Activated gamma-delta T cell (primary cell): ENCODE measurements around the gene FCHSD2.
"Not testable (repeated sequence)": the region's sequence is repeated elsewhere in the genome, so short reads cannot be mapped to it uniquely, and the experiment has no call there.

Experiments used
- DNase-seq: peaks from one replicate; lab custom pipeline; 2025; lab: John Stamatoyannopoulos, UW

FCHSD2 gene

DNA sequence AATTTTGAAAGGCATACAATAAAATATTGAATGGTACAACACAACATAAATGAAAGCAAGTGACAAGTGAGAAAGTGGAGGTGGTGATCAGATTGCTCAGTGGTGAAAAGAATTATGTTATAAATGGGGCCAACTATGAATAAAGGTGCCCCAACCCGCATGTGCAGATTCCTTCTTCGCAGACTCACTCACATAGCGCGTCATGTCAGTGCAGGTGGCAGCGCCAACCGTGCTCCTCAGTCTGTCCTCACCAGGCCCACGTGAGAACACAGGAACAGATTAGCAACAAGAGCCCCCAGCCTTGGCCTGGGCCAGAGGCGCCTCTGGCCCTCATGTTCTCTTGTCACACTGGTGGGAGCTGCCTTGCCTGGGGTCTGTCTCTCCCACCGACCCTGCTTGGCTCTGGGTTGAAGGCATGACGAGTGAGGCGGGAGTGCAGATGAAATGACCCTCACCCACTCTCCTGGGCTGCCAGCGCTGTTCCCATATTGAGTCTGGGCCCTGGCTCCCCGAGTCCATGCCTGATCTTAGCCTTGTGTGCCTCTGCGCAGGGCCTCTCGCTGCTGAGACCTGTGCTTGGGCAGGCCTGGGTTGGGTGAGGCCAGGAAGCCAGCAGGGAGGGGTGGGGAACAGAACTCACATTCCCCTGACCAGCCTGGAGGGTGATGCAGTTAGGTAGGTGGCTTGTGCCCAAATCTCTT lies 321.5 kb downstream of the FCHSD2 start:
- no peak for DNase-seq

DNA sequence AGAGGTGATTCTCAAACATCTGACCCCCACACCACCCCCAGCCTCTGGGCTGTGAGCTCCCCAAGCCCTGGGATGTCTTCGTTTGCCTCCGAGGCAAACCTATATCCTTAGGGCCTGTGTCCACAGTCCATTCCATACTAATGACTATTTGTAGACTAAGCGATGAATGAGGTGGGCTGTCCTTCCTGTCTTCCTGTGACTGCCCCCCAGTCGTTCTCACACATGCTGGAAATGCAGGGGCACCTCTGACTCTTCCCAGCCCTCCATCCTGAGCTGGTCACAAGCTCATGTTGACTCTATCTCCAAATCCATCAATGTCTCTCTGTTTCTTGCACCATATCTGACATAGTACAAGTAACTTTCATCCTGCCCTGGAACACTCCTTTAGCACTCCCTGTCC lies 323.1 kb downstream of the FCHSD2 start:
- DNase-seq: no peak

DNA sequence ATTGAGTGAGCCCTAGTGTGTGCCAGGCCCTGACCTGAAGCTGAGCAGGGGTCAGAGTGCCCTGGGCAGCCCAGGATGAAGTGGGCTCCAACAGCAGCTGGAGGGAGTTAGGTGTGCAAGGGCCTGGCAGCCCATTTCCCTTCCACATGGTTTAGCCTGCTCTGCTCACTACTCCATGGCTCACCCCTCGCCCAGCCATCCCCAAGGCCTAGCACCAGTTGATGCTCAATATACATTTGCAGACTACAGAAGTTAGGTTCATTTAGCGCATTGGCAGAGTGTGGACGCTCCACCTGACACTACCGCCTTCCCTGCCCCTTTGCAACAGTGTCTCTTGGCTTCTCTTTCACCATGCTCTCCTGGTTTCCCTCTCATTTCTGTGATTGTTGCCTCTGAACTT lies 324.2 kb downstream of the FCHSD2 start:
- no peak for DNase-seq

DNA sequence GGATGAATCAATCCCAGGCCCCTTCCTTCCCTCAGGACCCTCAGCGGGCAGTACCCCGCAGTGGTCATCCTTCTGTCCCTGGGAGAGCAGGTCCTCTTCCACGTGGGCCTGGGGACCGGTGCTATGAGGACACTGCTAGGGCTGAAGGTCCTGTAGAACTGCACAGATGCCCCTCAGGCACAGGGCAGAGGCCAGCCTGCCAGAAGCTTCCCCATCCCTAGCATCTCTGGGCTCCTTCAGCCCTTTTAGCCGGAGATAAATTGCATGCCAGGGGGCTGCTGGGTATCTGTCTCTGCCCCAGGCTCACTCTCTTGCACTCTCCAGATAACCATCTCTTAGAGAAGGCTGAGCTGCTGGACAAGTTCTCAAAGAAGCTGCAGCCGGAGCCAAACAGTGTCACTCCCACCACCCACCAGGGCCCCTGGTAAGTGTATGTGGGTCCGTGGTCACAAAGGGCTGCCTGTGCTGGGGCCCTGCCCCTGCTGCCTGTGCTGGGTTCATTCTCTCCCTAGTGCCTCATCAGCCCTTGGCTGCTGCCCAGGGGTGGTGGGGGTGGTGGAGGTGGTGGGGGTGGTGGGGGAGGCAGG lies 325.6 kb downstream of the FCHSD2 start:
- DNase-seq: no peak

DNA sequence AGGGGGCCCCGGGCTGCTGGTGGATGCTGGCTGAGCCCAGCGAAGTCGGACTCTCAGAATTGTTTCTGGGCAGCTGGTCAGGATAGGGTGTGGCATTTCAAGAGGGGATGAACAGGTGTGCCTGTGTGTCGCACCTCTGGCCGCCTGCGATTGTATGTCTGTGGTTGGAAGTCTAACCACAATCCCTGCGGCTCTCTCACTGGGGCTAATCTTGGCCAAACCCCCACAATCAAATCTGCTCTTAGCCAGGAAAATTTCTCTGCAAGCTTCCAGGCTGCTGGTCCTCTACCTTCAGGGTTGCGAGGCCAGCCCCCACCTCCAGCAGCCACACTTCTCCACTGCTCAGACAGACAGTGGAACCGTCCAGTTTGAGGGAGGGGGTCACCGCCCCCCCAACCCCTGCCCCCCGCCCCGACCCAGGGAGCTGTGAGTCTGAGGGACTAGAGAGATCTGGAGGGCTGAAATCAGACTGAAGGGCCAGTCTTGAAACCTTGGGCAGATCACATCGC lies 327.0 kb downstream of the FCHSD2 start:
- no peak for DNase-seq

DNA sequence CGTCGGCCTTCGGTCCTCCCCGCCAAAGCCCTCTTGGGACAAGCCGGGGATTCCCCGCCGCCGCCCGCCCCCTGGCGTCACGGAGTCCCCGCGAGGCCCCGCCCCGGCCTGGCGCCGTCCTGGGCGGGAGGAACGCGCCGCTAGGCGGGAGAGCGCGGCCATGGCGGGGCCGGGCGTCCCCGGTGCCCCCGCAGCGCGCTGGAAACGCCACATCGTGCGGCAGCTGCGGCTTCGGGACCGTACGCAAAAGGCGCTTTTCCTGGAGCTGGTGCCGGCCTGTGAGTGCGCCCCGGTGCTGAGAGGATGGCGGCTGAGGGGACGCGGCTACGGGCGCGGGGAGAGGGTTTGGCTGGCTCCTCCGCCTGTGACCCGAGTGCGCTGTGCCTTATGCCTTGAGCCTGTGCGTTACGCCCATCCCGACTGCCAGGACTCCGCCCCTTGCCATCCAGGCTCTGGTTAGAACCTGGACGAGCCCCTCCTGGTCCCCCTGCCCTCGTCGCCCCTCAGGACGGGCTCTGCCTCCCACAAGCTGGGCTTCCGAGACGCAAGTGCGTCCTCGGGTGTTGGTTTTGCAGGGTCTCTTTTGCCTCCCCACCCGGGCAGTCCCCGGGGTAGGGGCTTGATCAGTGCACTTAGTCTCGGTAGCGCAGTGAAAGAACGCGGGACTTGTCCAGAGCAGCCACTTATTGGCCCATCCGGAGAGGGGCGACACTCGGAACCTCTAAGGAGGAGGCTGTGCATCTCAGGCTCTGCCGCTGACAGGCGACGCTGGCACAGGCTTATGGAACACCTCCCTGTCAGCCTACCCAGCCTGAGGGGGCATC lies 327.6 kb downstream of the FCHSD2 start, which contains the start of gene ATG16L2:
ATG16L2 (plus strand) TSS at position 126 of the 824 bp plus-strand sequence; CDS start at position 161, 35 bp downstream.
- DNase-seq: peak; percentile 88

DNA sequence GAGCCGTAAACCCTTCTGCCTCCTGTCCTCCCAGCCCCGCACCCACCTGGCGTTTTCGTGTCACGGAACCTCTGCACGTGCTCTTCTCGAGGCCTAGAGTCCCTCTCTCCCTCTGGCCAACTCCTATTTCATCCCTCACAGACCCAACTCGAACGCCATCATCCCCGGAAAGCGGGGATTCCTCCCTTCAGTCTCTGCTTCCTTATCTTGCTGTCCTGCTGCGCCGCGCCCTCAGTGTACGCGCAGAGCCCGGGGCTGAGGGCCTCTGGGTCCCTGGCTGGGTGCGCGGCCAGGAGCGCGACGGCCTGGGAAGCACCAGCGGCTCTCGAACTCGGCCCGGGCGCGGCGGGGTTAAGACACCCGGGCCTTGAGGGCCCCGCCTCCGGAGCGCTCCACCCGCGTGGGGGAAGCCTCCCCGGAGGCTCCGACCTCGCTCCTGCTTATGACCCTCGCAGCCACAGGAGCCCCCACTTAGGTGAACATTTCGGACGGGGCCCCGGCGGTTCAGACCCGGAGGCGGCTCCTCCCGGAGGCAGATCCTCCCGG lies 328.3 kb downstream of the FCHSD2 start:
- peak; percentile 83 for DNase-seq

DNA sequence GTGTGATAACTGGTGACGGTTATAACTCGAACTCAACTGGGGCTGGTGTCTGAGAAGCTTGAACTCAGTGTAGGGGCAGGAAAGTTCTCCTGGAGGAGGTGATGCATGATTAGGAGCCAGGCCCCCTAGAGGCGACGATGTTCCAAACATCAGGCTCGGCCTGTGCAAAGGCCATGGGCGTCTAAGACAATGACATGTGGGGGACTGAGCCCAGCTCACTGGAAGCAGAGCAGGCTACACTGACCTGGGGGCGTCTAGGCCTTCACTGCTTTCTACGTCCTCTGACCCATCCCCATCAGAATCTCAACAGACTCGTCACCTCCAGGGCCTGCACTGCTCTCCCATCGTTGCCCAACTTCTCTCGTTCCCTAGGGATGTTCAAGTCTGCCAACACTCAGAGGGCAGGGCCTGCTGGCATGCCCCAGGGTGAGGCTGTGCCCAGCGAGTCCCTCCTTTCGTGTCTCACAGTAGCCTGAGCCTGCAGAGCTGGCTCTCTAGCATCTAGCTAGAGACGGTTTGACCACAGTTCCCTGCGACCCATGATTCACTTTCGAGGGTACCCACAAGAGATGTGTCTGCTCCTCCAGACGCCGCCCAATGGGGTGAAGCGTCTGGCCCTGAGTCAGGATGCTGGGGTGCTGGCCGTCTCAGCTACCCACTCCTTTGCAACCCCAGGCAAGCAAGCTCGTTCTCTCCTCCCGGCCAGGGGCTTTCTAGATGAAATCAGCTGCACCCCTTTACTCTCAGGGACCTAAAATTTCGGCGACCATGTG lies 329.0 kb downstream of the FCHSD2 start:
- peak; percentile 39 for DNase-seq

DNA sequence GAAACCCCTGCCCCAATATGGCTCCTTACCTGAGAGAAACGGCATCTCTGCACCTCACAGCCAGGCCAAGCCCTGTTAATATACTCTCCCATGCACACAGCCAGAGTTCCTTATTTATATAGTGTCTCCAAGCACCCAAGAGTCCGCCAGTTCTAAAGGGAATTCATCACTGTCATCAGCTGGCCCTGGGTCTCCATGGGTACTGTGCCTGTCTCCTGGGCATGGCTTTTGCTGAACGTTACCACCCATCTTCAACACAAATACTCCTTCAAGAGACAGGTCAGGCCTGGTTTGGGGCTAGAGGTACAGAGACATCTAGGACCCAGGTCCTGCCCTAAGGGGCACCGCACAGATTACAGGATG lies 329.5 kb downstream of the FCHSD2 start:
- DNase-seq: no peak

DNA sequence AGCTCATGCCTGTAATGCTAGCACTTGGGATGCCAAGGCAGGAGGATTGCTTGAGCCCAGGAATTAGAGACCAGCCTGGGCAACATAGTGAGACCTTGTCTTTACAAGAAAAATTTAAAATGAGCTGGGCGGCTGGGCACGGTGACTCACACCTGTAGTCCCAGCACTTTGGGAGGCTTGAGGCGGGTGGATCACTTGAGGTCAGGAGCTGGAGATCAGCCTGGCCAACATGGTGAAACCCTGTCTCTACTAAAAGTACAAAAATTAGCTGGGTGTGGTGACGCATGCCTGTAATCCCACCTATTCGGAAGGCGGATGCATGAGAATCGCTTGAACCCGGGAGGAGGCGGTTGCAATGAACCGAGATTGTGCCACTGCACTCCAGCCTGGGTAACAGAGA lies 330.4 kb downstream of the FCHSD2 start:
- DNase-seq: not testable (repeated sequence)

DNA sequence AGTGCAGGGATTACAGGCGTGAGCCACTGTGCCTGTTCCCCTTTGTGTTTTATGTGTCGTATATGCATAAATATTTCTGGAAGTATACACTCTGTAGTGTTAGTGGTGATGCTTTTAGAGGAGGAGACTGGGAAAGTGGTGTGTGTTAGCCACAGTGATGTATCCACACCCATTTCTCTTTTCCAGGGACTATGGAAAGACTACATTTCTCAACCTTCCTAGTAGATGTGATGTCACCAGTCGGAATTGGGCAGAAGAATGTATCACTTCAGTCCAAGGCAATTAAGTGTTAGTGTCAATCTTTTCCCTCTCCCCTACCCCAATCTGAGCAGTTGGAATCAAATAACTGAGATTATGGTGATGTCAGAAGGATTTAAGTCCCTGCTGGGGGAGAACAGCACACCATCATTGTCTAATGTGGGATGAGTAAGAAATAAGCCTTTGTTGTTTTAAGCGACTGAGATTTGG lies 333.8 kb downstream of the FCHSD2 start:
- no peak for DNase-seq

DNA sequence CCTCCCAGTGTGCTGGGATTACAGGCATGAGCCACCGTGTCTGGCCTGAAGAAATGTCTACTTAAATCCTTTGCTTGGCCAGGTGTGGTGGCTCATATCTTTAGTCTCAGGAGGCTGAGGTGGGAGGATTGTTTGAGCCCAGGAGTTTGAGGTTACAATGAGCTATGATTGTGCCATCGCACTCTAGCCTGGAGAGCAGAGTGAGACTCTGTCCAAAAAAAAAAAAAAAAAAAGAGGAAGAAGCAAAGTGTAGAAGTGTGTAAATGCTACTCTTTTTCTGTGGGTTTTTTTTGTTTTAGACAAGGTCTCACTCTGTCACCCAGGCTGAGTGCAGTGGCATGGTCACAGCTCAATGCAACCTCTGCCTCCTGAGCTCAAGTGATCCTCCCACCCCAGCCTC lies 334.3 kb downstream of the FCHSD2 start:
- DNase-seq: no peak

DNA sequence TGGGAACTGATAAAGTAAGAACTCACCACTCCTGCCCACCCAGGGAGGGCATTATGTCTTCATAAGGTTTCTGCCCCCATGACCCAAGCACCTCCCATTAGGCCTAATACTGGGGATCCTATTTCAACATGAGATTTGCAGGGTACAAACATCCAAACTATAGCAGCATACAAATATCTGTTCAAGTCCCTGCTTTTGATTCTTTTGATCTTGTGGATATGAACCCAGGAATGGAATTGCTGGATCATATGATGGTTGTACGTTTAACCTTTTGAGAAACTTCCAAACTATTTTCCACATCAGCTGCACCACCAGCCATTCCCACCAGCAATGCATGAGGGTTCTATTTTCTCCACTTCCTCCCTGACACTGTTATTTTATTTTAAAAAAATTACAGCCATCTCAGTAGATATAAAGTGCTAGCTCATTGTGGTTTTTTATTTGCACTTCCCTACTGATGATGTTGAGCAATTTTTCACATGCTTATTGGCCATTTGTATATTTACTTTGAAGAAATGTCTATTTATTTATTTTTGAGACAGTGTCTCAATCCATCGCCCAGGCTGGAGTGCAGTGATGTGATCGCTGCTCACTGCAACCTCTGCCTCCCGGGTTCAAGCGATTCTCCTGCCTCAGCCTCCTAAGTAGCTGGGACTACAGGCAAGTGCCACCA lies 335.0 kb downstream of the FCHSD2 start:
- DNase-seq: no peak

DNA sequence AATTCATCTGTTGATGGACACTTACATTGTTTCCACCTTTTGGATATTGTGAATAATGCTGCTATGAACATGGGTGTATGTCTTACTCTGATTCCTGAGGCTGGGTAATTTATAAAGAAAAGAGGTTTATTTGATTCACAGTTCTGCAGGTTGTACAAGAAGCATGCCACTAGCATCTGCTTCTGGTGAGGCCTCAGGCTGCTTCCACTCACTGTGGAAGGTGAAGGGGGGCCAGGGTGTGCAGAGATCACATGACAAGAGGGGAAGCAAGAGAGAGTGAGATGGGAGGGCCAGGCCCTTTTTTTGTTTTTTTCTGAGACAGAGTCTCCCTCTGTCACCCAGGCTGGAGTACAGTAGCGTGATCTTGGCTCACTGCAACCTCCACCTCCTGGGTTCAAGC lies 335.7 kb downstream of the FCHSD2 start:
- not testable (repeated sequence) for DNase-seq

DNA sequence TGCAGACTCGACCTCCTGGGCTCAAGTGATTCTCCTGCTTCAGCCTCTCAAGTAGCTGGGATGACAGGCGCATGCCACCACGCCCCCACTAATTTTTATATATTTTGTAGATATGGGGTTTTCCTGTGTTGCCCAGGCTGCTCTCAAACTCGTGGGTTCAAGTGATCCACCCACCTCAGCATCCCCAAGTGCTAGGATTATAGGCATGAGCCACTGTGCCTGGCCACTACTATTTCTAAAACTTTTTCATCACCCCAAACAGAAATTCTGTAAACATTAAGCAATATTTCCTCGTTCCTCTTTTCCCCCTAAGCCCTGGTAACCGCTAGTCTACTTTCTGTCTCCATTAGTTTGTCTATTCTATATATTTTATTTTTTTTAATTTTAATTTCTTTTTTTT lies 336.9 kb downstream of the FCHSD2 start:
- no peak for DNase-seq

DNA sequence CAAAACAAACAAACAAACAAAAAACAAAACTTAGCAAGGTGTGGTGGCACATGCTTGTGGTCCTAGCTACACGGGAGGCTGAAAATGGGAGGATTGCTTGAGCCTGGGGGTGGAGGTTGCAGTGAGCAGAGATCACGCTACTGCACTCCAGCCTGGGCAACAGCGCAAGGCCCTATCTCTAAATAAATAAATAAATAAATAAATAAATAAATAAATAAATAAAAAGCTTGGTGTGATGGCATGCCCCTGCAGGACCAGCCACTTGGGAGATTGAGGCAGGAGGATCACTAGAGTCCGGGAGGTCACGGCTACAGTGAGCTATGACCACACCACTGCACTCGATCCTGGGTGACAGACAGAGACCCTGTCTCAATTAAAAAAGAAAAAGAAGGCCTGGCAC lies 339.3 kb downstream of the FCHSD2 start:
- no peak for DNase-seq

DNA sequence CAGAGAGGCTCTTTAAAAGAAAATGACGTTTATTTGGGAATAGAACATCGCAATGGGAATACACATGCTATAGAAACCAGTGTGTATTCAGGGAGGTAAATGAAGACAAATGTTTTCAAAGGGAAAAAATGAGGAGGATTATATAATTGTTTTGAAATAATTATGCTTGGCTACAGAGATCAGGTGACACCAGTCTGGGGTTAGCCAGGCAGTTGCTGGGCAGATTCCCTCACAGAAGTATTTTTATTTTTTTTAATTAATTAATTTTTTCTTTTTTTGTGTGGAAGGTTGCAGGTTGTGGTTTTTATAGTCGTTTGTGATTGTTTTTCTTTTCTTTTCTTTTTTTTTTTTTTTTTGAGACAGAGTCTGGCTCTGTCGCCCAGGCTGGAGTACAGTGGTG lies 342.7 kb downstream of the FCHSD2 start:
- no peak for DNase-seq

DNA sequence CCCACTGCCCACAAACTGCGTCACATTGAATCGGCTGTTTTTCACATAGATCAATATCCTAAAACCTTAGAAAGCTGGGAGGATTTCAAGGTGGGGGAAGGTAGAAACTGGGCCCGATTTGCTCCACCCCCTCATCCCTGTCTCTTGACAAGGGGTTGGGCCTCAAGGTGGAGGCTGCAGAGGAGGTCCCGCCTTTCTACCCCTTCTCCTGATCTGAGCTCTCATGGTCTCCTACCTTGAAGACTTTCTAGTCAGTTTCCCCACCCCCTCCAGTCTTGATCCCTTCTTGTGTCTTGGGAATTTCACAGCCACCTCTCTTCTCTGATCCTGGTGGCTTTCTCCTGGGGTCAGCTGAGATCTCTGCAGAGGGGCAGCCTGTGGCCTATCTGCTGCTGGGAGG lies 343.8 kb downstream of the FCHSD2 start:
- no peak for DNase-seq

DNA sequence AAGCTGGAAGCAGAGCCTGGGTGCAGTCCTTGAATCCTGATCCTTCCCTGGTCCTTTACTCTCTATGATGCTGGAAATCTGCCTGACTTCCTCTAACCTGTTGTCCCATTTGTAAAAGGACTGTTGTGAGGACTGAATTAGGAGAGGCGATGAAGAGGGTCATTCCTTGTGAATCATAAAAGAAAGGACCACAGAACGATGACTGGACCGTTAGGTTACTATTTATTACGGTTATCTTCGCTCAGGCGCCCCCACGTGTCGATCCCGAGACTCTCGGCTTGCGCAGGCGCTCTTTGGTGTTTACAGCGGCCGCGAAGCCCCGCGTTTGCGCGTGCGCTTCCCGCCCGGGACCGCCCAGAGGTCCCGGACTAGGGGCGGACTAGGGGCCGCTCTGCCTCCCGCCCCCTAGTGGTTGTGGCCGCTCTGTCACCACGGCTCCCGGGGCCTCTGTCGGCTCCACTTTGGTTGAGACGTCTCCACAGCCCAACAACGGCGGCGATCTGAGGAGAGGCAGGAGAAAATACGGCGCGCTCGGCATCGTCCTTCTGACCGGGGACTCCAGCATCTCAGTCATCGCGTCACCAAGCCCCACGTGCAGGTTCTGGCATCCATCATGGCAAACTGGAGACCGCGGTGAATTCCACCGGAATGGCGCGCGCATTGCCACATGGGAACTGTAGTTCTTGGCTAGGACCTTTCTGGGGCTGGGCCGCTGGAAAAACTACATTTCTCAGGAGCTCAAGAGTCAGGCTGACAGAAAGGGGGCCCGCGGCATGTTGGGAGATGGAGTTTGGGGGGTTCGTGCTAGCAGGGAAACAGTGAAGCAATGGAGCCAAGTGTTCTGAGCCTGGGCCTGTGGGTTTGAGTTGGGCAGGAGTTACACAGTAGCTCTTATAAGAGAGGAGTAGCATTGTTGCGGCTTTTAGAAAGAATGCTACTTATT lies 348.4 kb downstream of the FCHSD2 start, which contains the start of gene STARD10:
STARD10 (minus strand) TSS at position 623 of the 943 bp plus-strand sequence. CDS start 12,866 bp downstream, outside the sequence.
- peak; percentile 83 for DNase-seq

DNA sequence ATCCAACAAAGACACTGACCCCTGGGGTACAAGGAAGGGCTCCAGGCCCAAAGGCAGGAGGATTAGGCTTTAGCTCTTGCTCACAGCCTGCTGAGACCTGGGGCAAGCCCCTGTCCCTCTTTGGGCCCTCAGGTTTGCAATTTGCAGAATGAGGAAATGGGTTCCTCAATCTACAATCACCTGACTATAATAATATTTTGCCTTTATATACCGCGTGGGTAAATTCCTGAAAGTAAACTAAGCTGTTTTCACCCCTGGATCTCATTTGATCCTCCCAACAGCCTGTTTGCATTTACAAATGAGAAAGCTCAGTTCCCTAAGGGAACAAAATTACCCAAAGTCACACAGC lies 349.1 kb downstream of the FCHSD2 start:
- no peak for DNase-seq
